WTC11 (cell line): ENCODE measurements around the gene HADHB. TPM values are rescaled to one million over a fixed set of nuclear protein-coding genes. Genes with fewer than 3 reads are reported as not detected.

Source experiments
- ATAC-seq: fragments of 200-7000 bp; cut with Tn5 transposase; 2 replicates; pipeline ENCODE4 v1.10.0; 2021; ENCODE audit warnings: mild to moderate bottlenecking, moderate library complexity
- CTCF ChIA-PET: fragments of 300-600 bp; sonication (Branson Sonifier 250); formaldehyde crosslinking; loops from one replicate; lab custom pipeline; 2021; ENCODE audit warnings: antibody characterized with exemption; lab: Charles Lee
- POLR2A ChIA-PET: fragments of 350-600 bp; sonication (Branson Sonifier 250); formaldehyde crosslinking; loops from one replicate; lab custom pipeline; 2021; ENCODE audit warnings: antibody characterized with exemption; lab: Charles Lee
- DNase-seq: peaks from one replicate; pipeline ENCODE4 v3.0.0; 2021; ENCODE audit warnings: low spot score
- H3K27ac Mint-ChIP-seq: 2 replicates; pipeline ENCODE4 v1.8.0; 2021; ENCODE audit warnings: mixed read lengths
- H3K27me3 Mint-ChIP-seq: 2 replicates; pipeline ENCODE4 v1.8.0; 2021; ENCODE audit warnings: low read depth, mild to moderate bottlenecking, moderate library complexity, mixed read lengths
- H3K36me3 Mint-ChIP-seq: 2 replicates; pipeline ENCODE4 v1.8.0; 2021; ENCODE audit warnings: mixed read lengths
- H3K4me1 Mint-ChIP-seq: 2 replicates; pipeline ENCODE4 v1.8.0; 2022; ENCODE audit warnings: mixed read lengths
- H3K4me3 Mint-ChIP-seq: 2 replicates; pipeline ENCODE4 v1.8.0; 2021; ENCODE audit warnings: mild to moderate bottlenecking, moderate library complexity, mixed read lengths
- H3K9me3 Mint-ChIP-seq: 2 replicates; pipeline ENCODE4 v1.8.0; 2021; ENCODE audit warnings: mixed read lengths
- CREM ChIP-seq: sonication (generic); formaldehyde crosslinking; IDR thresholded peaks from 2 replicates; pipeline ENCODE4 v1.8.1; 2022; ENCODE audit warnings: mild to moderate bottlenecking, missing genetic modification reagents, moderate library complexity
- FOXK1 ChIP-seq: sonication (generic); formaldehyde crosslinking; IDR thresholded peaks from 2 replicates; pipeline ENCODE4 v1.8.0; 2022; ENCODE audit warnings: mild to moderate bottlenecking, moderate library complexity, missing genetic modification reagents
- KAT7 ChIP-seq: sonication (generic); formaldehyde crosslinking; IDR thresholded peaks from 2 replicates; pipeline ENCODE4 v1.8.1; 2023; ENCODE audit warnings: missing genetic modification reagents, mild to moderate bottlenecking, borderline replicate concordance
- MYBL2 ChIP-seq: sonication (generic); formaldehyde crosslinking; IDR thresholded peaks from 2 replicates; pipeline ENCODE4 v1.8.1; 2023; ENCODE audit warnings: mild to moderate bottlenecking, moderate library complexity, missing genetic modification reagents
- NFYB ChIP-seq: sonication (generic); formaldehyde crosslinking; conservative IDR thresholded peaks from 2 replicates; pipeline ENCODE4 v1.8.0; 2022; ENCODE audit warnings: low read depth, missing genetic modification reagents
- PRRX2 ChIP-seq: fragments of 250-450 bp; sonication (Bioruptor Pico); IDR thresholded peaks from 2 replicates; pipeline ENCODE4 v1.8.0; 2021; ENCODE audit warnings: mild to moderate bottlenecking
- TEAD1 ChIP-seq: sonication (generic); formaldehyde crosslinking; IDR thresholded peaks from 2 replicates; pipeline ENCODE4 v1.8.0; 2022; ENCODE audit warnings: mild to moderate bottlenecking, missing genetic modification reagents
- TP53 ChIP-seq: sonication (generic); formaldehyde crosslinking; IDR thresholded peaks from 2 replicates; pipeline ENCODE4 v1.8.1; 2023; ENCODE audit warnings: mild to moderate bottlenecking, missing genetic modification reagents
- ZNF138 ChIP-seq: sonication (generic); formaldehyde crosslinking; conservative IDR thresholded peaks from 2 replicates; pipeline ENCODE4 v1.8.1; 2022; ENCODE audit warnings: mild to moderate bottlenecking, moderate library complexity, missing genetic modification reagents
- ZNF219 ChIP-seq: sonication (generic); formaldehyde crosslinking; IDR thresholded peaks from 2 replicates; pipeline ENCODE4 v1.8.0; 2023; ENCODE audit warnings: missing genetic modification reagents, mild to moderate bottlenecking, borderline replicate concordance
- ZNF232 ChIP-seq: sonication (generic); formaldehyde crosslinking; IDR thresholded peaks from 2 replicates; pipeline ENCODE4 v1.8.0; 2022; ENCODE audit warnings: mild to moderate bottlenecking, missing genetic modification reagents
- ZNF396 ChIP-seq: fragments of 250-450 bp; sonication (Bioruptor Pico); IDR thresholded peaks from 2 replicates; pipeline ENCODE4 v1.8.0; 2021; ENCODE audit warnings: mild to moderate bottlenecking, moderate library complexity, borderline replicate concordance
- ZNF416 ChIP-seq: fragments of 250-450 bp; sonication (Bioruptor Pico); IDR thresholded peaks from 2 replicates; pipeline ENCODE4 v1.9.0; 2021; ENCODE audit warnings: mild to moderate bottlenecking, inconsistent platforms
- ZNF423 ChIP-seq: fragments of 250-450 bp; sonication (Bioruptor Pico); IDR thresholded peaks from 2 replicates; pipeline ENCODE4 v2.1.2; 2022; ENCODE audit warnings: mild to moderate bottlenecking, moderate library complexity
- ZNF671 ChIP-seq: fragments of 250-450 bp; sonication (Bioruptor Pico); IDR thresholded peaks from 2 replicates; pipeline ENCODE4 v1.8.0; 2021; ENCODE audit warnings: mild to moderate bottlenecking
- total RNA-seq: library from RNA; stranded (reverse); gene quantifications from 3 replicates; pipeline ENCODE4 v1.2.3, GENCODE V29; 2021
- TF ChIP-seq, protein P1 (sequence below): sonication (generic); formaldehyde crosslinking; conservative IDR thresholded peaks from 2 replicates; pipeline ENCODE4 v1.8.1; 2022; ENCODE audit warnings: mild to moderate bottlenecking, missing genetic modification reagents
- TF ChIP-seq, protein P2 (sequence below): sonication (generic); formaldehyde crosslinking; IDR thresholded peaks from 2 replicates; pipeline ENCODE4 v1.8.0; 2022; ENCODE audit warnings: mild to moderate bottlenecking, missing genetic modification reagents
- TF ChIP-seq, protein P3 (sequence below): sonication (generic); formaldehyde crosslinking; IDR thresholded peaks from 2 replicates; pipeline ENCODE4 v1.8.1; 2023; ENCODE audit warnings: mild to moderate bottlenecking, moderate library complexity, missing genetic modification reagents
- TF ChIP-seq, protein P4 (sequence below): fragments of 250-450 bp; sonication (Bioruptor Pico); IDR thresholded peaks from 2 replicates; pipeline ENCODE4 v2.1.2; 2022; ENCODE audit warnings: mild to moderate bottlenecking, moderate library complexity
- TF ChIP-seq, protein P5 (sequence below): sonication (generic); formaldehyde crosslinking; IDR thresholded peaks from 2 replicates; pipeline ENCODE4 v1.8.1; 2023; ENCODE audit warnings: mild to moderate bottlenecking, missing genetic modification reagents, moderate library complexity
- TF ChIP-seq, protein P6 (sequence below): sonication (generic); formaldehyde crosslinking; IDR thresholded peaks from 2 replicates; pipeline ENCODE4 v1.8.0; 2022; ENCODE audit warnings: mild to moderate bottlenecking, missing genetic modification reagents
- TF ChIP-seq, protein P7 (sequence below): sonication (generic); formaldehyde crosslinking; IDR thresholded peaks from 2 replicates; pipeline ENCODE4 v1.8.0; 2023; ENCODE audit warnings: mild to moderate bottlenecking, missing genetic modification reagents
- TF ChIP-seq, protein P8 (sequence below): sonication (generic); formaldehyde crosslinking; IDR thresholded peaks from 2 replicates; pipeline ENCODE4 v1.8.1; 2022; ENCODE audit warnings: mild to moderate bottlenecking, moderate library complexity, missing genetic modification reagents

The HADHB gene
- total RNA-seq, 1 experiment from 2014 or later, result 60.7 TPM

DNA sequence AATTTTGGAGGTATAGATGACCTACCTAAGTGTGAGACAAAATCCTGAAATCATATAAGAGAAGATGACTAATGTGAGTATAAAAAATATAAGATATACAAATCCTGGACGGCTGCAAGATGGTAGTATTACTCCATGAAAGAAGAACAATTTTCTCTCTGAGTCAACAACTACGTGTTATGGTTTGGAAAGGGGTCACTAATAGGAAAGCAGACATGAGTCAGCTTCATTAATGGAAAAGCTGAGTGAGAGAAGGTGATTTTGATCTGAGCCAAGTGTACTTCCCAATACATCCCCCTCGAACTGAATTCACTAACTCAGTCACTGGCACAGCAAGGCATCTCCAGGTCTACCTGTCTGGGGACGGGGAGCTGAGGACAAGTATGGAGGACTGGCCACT, 81.1 kb downstream of the HADHB start:
- Mint-ChIP-seq H3K4me1 (peaks cover 7% of the 10 kb centered on the region; the same call in 1 of the 2 replicates), H3K36me3 (no peaks in the 10 kb centered on the region), H3K4me3 (no peak overlapping the region), H3K9me3 (0 out of 2 replicates have a peak, but pooled peaks cover 5% of the 10 kb centered on the region), H3K27me3 (no peaks in the 10 kb centered on the region), H3K27ac (no peak overlapping the region)
- ChIA-PET POLR2A (no interaction called here), CTCF (interaction anchor here (1.4 kb wide), 1 partner anchor 82 kb away, joined by 3 read pairs; the partner anchor contains the start of gene HADHA)
- TF ChIP-seq TP53 (CRISPR knock-in tag) (no peak), TEAD1 (CRISPR knock-in tag) (no peak), ZNF232 (CRISPR knock-in tag) (no peak), ZNF416 (CRISPR knock-in tag) (no peak), ZNF396 (CRISPR knock-in tag) (no peak), FOXK1 (no peak), PRRX2 (CRISPR knock-in tag) (no peak), NFYB (CRISPR knock-in tag) (no peak), ZNF138 (CRISPR knock-in tag) (no peak), ZNF423 (CRISPR knock-in tag) (no peak)
- TF ChIP-seq, protein P1, sequence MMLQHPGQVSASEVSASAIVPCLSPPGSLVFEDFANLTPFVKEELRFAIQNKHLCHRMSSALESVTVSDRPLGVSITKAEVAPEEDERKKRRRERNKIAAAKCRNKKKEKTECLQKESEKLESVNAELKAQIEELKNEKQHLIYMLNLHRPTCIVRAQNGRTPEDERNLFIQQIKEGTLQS, result no peak
- TF ChIP-seq, protein P2, sequence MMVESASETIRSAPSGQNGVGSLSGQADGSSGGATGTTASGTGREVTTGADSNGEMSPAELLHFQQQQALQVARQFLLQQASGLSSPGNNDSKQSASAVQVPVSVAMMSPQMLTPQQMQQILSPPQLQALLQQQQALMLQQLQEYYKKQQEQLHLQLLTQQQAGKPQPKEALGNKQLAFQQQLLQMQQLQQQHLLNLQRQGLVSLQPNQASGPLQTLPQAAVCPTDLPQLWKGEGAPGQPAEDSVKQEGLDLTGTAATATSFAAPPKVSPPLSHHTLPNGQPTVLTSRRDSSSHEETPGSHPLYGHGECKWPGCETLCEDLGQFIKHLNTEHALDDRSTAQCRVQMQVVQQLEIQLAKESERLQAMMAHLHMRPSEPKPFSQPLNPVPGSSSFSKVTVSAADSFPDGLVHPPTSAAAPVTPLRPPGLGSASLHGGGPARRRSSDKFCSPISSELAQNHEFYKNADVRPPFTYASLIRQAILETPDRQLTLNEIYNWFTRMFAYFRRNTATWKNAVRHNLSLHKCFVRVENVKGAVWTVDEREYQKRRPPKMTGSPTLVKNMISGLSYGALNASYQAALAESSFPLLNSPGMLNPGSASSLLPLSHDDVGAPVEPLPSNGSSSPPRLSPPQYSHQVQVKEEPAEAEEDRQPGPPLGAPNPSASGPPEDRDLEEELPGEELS, result no peak
- TF ChIP-seq, protein P3, sequence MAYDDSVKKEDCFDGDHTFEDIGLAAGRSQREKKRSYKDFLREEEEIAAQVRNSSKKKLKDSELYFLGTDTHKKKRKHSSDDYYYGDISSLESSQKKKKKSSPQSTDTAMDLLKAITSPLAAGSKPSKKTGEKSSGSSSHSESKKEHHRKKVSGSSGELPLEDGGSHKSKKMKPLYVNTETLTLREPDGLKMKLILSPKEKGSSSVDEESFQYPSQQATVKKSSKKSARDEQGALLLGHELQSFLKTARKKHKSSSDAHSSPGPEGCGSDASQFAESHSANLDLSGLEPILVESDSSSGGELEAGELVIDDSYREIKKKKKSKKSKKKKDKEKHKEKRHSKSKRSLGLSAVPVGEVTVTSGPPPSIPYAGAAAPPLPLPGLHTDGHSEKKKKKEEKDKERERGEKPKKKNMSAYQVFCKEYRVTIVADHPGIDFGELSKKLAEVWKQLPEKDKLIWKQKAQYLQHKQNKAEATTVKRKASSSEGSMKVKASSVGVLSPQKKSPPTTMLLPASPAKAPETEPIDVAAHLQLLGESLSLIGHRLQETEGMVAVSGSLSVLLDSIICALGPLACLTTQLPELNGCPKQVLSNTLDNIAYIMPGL, result no peak
- TF ChIP-seq, protein P4, sequence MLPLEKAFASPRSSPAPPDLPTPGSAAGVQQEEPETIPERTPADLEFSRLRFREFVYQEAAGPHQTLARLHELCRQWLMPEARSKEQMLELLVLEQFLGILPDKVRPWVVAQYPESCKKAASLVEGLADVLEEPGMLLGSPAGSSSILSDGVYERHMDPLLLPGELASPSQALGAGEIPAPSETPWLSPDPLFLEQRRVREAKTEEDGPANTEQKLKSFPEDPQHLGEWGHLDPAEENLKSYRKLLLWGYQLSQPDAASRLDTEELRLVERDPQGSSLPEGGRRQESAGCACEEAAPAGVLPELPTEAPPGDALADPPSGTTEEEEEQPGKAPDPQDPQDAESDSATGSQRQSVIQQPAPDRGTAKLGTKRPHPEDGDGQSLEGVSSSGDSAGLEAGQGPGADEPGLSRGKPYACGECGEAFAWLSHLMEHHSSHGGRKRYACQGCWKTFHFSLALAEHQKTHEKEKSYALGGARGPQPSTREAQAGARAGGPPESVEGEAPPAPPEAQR, result no peak
- TF ChIP-seq, protein P5, sequence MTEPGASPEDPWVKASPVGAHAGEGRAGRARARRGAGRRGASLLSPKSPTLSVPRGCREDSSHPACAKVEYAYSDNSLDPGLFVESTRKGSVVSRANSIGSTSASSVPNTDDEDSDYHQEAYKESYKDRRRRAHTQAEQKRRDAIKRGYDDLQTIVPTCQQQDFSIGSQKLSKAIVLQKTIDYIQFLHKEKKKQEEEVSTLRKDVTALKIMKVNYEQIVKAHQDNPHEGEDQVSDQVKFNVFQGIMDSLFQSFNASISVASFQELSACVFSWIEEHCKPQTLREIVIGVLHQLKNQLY (CRISPR knock-in tag), result no peak
- ATAC-seq (no peak), DNase-seq (no peak)

DNA sequence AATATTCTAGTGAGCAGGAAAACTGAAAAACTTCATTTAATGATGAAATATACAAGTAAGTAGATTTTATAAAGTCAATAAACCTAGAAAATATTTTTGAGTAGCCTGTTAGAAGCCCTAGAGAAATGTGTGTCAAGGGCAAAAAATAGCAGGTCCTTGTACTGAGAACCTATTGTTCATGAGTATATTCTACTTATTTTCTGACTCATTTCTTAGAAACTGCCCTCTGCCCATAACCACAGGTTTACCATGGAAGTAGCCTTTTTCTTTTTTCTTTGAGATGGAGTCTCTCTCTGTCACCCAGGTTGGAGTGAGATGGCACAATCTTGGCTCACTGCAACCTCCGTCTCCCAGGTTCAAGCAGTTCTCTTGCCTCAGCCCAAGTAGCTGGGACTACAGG, 81.8 kb downstream of the HADHB start:
- H3K36me3 Mint-ChIP-seq, result no peaks in the 10 kb centered on the region
- POLR2A ChIA-PET, result interaction anchor here (1.1 kb wide), 1 partner anchor 8 kb away, joined by 3 read pairs; no protein-coding TSS in a partner anchor
- ATAC-seq (no peak), DNase-seq (no peak)
- CTCF ChIA-PET, result interaction anchor here (1.4 kb wide), 1 partner anchor 83 kb away, joined by 3 read pairs; the partner anchor contains the start of gene HADHA
- H3K9me3 Mint-ChIP-seq, result 0 out of 2 replicates have a peak, but pooled peaks cover 5% of the 10 kb centered on the region
- H3K27ac Mint-ChIP-seq, result no peak overlapping the region
- no peak overlapping the region for H3K4me3 Mint-ChIP-seq
- no peaks in the 10 kb centered on the region for H3K27me3 Mint-ChIP-seq
- H3K4me1 Mint-ChIP-seq, result peaks cover 7% of the 10 kb centered on the region; the same call in 1 of the 2 replicates
- TF ChIP-seq ZNF219 (CRISPR knock-in tag) (no peak), CREM (CRISPR knock-in tag) (no peak), KAT7 (no peak), MYBL2 (CRISPR knock-in tag) (no peak), ZNF671 (no peak)
- TF ChIP-seq, protein P6, sequence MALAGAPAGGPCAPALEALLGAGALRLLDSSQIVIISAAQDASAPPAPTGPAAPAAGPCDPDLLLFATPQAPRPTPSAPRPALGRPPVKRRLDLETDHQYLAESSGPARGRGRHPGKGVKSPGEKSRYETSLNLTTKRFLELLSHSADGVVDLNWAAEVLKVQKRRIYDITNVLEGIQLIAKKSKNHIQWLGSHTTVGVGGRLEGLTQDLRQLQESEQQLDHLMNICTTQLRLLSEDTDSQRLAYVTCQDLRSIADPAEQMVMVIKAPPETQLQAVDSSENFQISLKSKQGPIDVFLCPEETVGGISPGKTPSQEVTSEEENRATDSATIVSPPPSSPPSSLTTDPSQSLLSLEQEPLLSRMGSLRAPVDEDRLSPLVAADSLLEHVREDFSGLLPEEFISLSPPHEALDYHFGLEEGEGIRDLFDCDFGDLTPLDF (CRISPR knock-in tag), result no peak
- TF ChIP-seq, protein P7, sequence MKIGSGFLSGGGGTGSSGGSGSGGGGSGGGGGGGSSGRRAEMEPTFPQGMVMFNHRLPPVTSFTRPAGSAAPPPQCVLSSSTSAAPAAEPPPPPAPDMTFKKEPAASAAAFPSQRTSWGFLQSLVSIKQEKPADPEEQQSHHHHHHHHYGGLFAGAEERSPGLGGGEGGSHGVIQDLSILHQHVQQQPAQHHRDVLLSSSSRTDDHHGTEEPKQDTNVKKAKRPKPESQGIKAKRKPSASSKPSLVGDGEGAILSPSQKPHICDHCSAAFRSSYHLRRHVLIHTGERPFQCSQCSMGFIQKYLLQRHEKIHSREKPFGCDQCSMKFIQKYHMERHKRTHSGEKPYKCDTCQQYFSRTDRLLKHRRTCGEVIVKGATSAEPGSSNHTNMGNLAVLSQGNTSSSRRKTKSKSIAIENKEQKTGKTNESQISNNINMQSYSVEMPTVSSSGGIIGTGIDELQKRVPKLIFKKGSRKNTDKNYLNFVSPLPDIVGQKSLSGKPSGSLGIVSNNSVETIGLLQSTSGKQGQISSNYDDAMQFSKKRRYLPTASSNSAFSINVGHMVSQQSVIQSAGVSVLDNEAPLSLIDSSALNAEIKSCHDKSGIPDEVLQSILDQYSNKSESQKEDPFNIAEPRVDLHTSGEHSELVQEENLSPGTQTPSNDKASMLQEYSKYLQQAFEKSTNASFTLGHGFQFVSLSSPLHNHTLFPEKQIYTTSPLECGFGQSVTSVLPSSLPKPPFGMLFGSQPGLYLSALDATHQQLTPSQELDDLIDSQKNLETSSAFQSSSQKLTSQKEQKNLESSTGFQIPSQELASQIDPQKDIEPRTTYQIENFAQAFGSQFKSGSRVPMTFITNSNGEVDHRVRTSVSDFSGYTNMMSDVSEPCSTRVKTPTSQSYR (CRISPR knock-in tag), result no peak
- TF ChIP-seq, protein P8, sequence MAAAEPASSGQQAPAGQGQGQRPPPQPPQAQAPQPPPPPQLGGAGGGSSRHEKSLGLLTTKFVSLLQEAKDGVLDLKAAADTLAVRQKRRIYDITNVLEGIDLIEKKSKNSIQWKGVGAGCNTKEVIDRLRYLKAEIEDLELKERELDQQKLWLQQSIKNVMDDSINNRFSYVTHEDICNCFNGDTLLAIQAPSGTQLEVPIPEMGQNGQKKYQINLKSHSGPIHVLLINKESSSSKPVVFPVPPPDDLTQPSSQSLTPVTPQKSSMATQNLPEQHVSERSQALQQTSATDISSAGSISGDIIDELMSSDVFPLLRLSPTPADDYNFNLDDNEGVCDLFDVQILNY (CRISPR knock-in tag), result no peak
- TF ChIP-seq, protein P2, result no peak
